HuH-7 (cell line): ENCODE measurements around the gene ATXN3L.
"Not testable (repeated sequence)": the region's sequence is repeated elsewhere in the genome, so short reads cannot be mapped to it uniquely, and the experiment has no call there.

Experiments
- DNase-seq: peaks from one replicate; pipeline ENCODE4 v3.0.0; 2011; ENCODE audit warnings: low spot score

ATXN3L gene

DNA sequence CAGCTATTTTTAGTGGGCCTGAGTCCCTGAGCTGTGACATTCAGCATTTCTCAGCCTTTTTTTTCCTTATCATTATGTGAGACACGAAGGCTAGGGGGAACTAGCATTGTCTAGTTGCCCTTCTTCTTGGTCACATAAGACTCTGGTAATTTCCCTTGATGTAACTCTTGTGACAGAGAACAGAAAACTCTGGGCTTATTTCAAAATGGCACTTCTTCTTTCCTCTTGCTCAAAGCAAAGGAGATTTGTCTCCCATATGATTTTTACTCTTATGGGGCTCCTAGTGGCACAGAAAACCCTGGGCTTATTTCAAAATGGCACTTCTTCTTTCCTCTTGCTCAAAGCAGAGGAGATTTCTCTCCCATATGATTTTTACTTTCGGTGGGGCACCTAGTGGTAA, 14.7 kb downstream of the ATXN3L start:
- no peak for DNase-seq

DNA sequence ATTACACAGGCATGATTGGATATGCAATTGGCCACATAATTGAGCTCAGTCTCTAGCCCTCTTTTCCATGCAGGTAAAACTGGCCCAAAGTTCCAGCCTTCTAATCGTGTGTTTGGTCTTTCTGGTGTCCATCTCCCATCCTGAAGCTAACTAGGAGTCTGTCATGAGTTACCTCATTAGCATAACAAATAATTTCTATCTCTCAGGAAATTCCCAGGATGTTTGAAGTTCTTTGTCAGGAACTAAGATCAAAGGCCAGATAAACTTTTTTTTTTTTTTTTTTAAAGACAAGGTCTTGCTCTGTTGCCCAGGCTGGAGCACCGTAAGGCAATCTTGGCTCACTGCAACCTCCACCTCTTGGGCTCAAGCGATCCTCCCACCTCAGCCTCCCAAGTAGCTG, 15.8 kb downstream of the ATXN3L start:
- no peak for DNase-seq

- DNase-seq, result not testable (repeated sequence)
Observed at GRCh38 chrX:13303248-13303647, 16.6 kb downstream of the ATXN3L start.

DNA sequence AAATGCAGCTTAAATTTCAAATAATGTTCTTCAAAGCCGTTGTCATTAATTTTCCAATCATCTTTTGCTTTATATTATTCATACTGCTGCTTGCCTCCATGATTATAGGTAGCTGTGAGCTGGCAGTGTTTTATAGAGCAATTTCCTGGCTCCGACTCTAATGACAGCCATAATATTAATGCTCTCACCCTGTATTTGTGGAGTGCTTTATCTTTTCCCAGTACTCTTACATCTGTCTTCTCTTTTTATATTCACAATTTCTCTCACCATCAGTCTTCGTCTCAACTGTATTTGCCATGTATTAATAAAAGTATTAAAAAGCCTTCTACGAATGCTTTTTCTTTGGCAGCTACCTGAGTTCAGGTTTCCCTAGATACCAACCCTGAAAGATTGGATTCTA, 21.0 kb downstream of the ATXN3L start:
- no peak for DNase-seq

DNA sequence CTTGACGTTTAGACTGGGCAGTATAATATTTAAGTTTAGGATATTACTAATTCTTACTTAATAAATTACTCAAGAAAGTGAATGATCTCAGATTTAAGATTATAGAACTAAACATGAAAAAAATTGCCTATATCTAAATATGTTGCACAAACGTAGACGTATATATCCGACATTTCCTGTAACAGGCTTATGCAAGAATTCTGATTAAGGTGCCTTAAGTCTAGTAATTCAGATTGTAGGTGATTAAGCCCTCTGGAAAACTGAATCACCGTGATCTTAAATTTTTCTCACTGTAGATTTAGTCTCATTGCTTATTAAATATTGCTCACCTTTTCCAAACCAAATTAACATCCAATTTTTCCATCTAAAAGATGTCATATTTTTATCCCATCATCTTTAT, 24.0 kb downstream of the ATXN3L start:
- DNase-seq, result no peak

- peak; percentile 1 for DNase-seq
Observed at GRCh38 chrX:13293700-13294099, 26.2 kb downstream of the ATXN3L start.

- no peak for DNase-seq
Observed at GRCh38 chrX:13290891-13291614, 28.8 kb downstream of the ATXN3L start.

- DNase-seq, result no peak
Observed at GRCh38 chrX:13288671-13289070, 31.2 kb downstream of the ATXN3L start.

GRCh38 chrX:13287816-13288215, 32.0 kb downstream of the ATXN3L start:
- no peak for DNase-seq

DNA sequence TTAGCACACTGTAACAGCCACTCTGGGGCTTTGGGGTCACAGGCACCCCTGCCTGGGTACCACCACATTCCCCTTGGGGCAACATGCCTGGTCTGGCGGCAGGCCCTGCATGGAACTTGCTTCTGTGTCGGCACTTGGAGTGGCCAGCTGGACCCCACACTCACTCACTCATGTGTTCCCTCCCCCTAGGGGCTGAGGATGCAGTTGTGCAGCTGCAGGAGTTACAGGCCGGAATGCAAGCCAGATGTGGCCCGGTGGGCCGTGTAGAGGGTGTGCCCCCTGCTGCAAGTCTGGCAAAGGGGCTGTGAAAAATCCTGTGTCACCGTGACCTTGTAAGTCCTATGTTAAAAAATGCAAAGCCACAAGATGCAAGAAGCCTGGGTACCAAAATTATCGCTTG, 34.2 kb downstream of the ATXN3L start:
- no peak for DNase-seq

GRCh38 chrX:13285229-13285628, 34.6 kb downstream of the ATXN3L start:
- DNase-seq, result no peak

DNA sequence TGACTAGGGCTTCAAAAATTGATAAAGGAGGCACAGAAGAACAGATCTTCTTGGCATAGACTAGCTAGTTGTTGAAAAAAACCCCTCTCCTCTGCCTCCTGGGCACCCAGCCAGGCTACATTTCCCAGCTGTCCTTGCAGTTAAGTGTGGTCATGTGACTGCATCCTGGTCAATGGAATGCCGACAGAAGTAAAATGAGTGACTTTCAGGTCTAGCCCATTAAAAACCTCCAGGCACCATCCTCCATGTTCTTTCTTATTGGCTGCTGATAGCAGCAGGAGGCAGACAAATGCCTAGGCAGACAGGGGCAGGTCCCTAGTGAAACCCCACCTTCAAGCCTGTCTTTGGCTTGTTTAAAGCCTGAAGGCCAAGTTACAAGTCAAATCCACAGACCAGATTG, 35.3 kb downstream of the ATXN3L start:
- no peak for DNase-seq

DNA sequence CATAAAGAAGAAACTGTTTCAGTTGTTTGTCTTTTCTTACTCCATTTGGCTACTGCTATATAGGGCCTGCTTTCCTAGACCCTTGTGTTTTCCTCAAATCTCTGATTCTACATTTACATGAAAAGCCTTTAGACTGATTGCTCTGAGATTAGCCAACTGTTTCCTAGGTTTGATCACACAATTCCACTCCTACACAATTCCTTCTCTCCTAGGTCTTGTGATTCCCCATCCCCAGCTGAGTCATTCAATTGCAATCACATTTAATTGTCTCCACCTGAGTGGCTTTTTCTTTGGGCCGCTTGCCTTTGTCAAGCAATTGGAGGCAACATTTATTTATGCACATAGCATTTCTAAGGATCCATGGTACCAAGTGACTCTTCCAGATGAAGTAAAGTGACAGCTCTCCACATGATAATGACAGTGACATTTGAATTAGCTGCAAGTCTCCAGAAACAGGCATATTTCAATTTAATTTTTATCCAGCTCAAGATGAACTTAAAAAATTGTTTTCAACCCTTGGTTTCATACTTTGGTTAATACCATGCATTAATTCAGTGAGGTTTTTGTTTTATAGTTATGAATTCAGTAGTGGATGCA, 35.8 kb downstream of the ATXN3L start:
- DNase-seq, result no peak

GRCh38 chrX:13283512-13283911, 36.3 kb downstream of the ATXN3L start:
- no peak for DNase-seq

DNA sequence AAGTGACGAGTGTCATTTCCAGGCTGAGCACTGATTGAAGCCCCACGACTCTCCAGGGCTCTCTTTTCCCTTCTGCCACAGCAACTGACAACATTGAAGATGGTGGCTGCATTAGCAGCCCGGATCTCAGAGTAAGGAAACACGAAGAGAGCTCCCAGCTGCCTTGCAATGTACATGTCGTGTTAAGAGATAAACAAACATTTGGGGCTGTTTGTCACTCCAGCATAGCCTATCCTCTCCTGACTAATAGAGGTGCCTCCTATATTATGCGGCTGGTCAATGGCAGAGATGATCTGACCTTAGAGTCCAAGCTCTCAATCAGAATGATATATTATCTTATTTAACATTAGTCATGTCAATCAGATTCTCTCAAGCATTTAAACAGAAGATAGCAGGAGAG, 38.6 kb downstream of the ATXN3L start:
- DNase-seq, result no peak

- DNase-seq, result no peak
Observed at GRCh38 chrX:13279279-13280018, 40.4 kb downstream of the ATXN3L start.

GRCh38 chrX:13277539-13277938, 42.3 kb downstream of the ATXN3L start:
- no peak for DNase-seq

GRCh38 chrX:13276991-13277390, 42.9 kb downstream of the ATXN3L start:
- DNase-seq, result no peak

GRCh38 chrX:13275031-13275430, 44.8 kb downstream of the ATXN3L start:
- no peak for DNase-seq

DNA sequence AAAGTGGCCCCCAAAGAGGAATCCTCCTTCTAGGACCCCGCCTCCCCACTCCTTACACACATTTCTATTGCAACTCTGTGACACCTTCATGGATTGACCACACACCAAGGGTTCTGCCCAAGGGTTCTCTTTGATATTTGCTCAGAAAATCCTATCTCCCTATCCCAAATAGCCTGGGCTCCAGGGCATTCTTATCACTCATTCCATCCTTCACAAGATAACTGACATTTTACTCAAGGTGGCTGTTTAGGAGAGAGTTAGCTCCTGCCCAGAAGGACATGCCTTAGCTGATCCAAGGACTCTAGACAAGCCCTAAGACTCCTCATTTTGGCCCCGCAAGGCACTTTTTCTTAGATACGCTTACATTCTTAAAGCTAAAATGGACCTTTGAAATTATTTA, 47.4 kb downstream of the ATXN3L start:
- DNase-seq, result no peak

DNA sequence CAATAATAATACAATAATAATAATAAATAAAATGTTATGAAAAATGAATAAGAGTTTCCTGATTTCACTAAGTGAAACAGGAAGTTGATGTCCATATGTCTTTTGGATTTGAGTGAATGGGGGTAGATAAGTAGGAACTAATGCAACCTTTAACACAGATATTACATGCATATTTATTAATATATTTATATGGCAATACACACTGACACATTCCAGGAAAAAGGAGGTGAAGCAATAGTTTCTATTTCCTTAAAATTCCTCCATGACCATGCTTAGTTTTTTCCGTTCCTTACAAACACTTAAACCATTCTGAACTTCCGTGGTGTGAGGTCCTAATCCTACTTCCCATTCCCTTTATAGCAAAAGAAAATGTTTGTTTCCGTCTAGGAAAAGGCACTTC, 48.3 kb downstream of the ATXN3L start:
- no peak for DNase-seq

DNA sequence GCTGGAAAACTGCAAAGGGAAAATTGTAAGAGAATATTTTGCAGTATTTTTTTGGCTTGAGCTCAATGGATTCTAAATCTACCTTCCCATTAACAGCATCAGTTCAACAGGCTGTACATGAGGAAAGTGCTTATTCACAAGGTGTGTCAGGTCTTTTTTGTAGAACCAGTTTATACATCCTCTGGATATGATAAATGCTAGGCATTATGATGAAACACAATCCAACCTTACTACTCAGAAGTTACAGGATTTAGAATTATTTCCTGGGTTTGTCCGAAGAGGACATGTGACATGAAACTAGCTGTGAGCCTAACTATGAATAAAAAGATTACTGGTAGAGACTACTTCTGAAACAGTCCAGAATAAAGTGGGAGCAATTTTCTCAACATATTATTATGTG, 49.5 kb downstream of the ATXN3L start:
- no peak for DNase-seq

DNA sequence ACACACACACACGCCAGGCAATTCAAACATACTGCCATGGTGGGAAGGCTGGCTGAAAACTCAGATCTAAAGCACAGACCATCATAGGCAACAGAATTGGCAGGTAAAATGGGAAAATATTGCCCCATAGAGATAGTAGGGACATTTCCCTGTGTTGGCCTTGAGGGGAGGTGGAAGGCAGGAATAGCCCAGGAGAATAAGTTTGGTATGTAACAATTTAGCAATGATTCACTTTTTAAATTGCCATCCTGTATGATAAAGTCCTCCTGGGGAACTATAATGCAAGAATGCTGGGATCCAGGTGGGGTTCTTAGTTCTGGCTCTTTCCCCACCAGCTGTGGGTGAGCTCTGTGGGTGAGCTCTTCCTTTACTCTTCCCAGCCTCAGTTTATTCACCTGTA, 51.0 kb downstream of the ATXN3L start:
- DNase-seq, result no peak
